HEK293 (cell line): ENCODE measurements around the gene BSCL2.

ENCODE experiments used
- CTCF ChIA-PET: fragments of 350-600 bp; formaldehyde crosslinking; extraction: SDS; loops from one replicate; lab custom pipeline; 2021; ENCODE audit warnings: antibody characterized with exemption; lab: Yijun Ruan, JAX
- POLR2A ChIA-PET: fragments of 300-600 bp; formaldehyde crosslinking; extraction: SDS; loops from one replicate; lab custom pipeline; 2020; ENCODE audit warnings: antibody characterized with exemption, inconsistent platforms; lab: Yijun Ruan, JAX
- H3K27ac ChIP-seq: fragments of 200-500 bp; sonication (Bioruptor generic); 2 replicates; pipeline ENCODE4 v1.5.1; 2014; ENCODE audit warnings: low read depth, low read length, control low read depth, inconsistent platforms; ENCODE audit errors: extremely low read depth
- H3K36me3 ChIP-seq, 2 experiments: fragments of 200-500 bp in 1 of 2; sonication (Bioruptor generic) in 1 of 2; 1 replicate in 1 of 2; 2 replicates in 1 of 2; pipeline ENCODE4 v1.5.1; 2014 to 2017; ENCODE audit warnings: inconsistent platforms in 2 of 2, low read length in 2 of 2; ENCODE audit not compliant: control insufficient read depth in 2 of 2, insufficient read depth in 1 of 2
- H3K4me1 ChIP-seq: fragments of 200-500 bp; sonication (Bioruptor generic); 2 replicates; pipeline ENCODE4 v1.5.1; 2014; ENCODE audit warnings: mild to moderate bottlenecking, low read length, inconsistent platforms; ENCODE audit not compliant: control insufficient read depth, insufficient read depth
- H3K4me3 ChIP-seq: 2 replicates; pipeline ENCODE4 v1.5.1; 2011; ENCODE audit warnings: low read depth, mild to moderate bottlenecking, control low read depth, low read length, moderate library complexity
- H3K9me3 ChIP-seq: fragments of 200-500 bp; sonication (Bioruptor generic); 2 replicates; pipeline ENCODE4 v1.5.1; 2014; ENCODE audit warnings: low read depth, low read length, inconsistent platforms; ENCODE audit not compliant: control insufficient read depth, insufficient read depth
- GFI1B ChIP-seq: fragments of 450-650 bp; formaldehyde crosslinking; IDR thresholded peaks from 2 replicates; pipeline ENCODE4 v1.5.1; 2016; ENCODE audit warnings: missing biosample characterization, missing genetic modification characterization
- HOXD13 ChIP-seq: sonication (generic); formaldehyde crosslinking; IDR thresholded peaks from 2 replicates; pipeline ENCODE4 v1.8.0; 2022; ENCODE audit warnings: missing genetic modification reagents, borderline replicate concordance
- SETDB1 ChIP-seq: IDR thresholded peaks from one replicate; pipeline ENCODE4 v1.6.1; 2017; ENCODE audit warnings: mild to moderate bottlenecking, low read length, moderate library complexity, mixed read lengths; ENCODE audit not compliant: insufficient read length
- SP2 ChIP-seq: fragments of 450-650 bp; formaldehyde crosslinking; IDR thresholded peaks from 2 replicates; pipeline ENCODE4 v1.5.1; 2016; ENCODE audit warnings: missing biosample characterization, missing genetic modification characterization
- TRIM28 ChIP-seq: IDR thresholded peaks from 2 replicates; pipeline ENCODE4 v1.6.1; 2011; ENCODE audit warnings: low read length, control low read depth, borderline replicate concordance
- ZBTB21 ChIP-seq: fragments of 450-650 bp; formaldehyde crosslinking; IDR thresholded peaks from 2 replicates; pipeline ENCODE4 v1.5.1; 2017; ENCODE audit warnings: missing biosample characterization, missing genetic modification characterization
- ZBTB7A ChIP-seq: fragments of 450-650 bp; formaldehyde crosslinking; IDR thresholded peaks from 2 replicates; pipeline ENCODE4 v1.5.1; 2016; ENCODE audit warnings: low read depth, missing biosample characterization, missing genetic modification characterization
- ZFHX2 ChIP-seq: fragments of 450-650 bp; formaldehyde crosslinking; conservative IDR thresholded peaks from 2 replicates; pipeline ENCODE4 v1.5.1; 2016; ENCODE audit warnings: missing biosample characterization, missing genetic modification characterization
- ZNF311 ChIP-seq: fragments of 450-650 bp; formaldehyde crosslinking; IDR thresholded peaks from 2 replicates; pipeline ENCODE4 v1.5.1; 2017; ENCODE audit warnings: missing biosample characterization, missing genetic modification characterization, borderline replicate concordance
- ZNF391 ChIP-seq: fragments of 450-650 bp; formaldehyde crosslinking; IDR thresholded peaks from 2 replicates; pipeline ENCODE4 v1.5.1; 2016; ENCODE audit warnings: low read depth, missing biosample characterization, missing genetic modification characterization, borderline replicate concordance
- ZNF529 ChIP-seq: fragments of 450-650 bp; formaldehyde crosslinking; IDR thresholded peaks from 2 replicates; pipeline ENCODE4 v1.5.1; 2017; ENCODE audit warnings: missing genetic modification characterization, missing biosample characterization; ENCODE audit not compliant: insufficient replicate concordance
- ZNF626 ChIP-seq: fragments of 450-650 bp; sonication (Bioruptor Pico); formaldehyde crosslinking; IDR thresholded peaks from 2 replicates; pipeline ENCODE4 v1.5.1; 2018; ENCODE audit warnings: missing biosample characterization, missing genetic modification characterization, inconsistent platforms
- ZNF664 ChIP-seq: fragments of 450-650 bp; formaldehyde crosslinking; IDR thresholded peaks from 2 replicates; pipeline ENCODE4 v1.5.1; 2016; ENCODE audit warnings: missing biosample characterization, missing genetic modification characterization
- ZSCAN16 ChIP-seq: fragments of 450-650 bp; formaldehyde crosslinking; IDR thresholded peaks from 2 replicates; pipeline ENCODE4 v1.5.1; 2016; ENCODE audit warnings: missing biosample characterization, missing genetic modification characterization
- ZSCAN30 ChIP-seq: fragments of 450-650 bp; IDR thresholded peaks from 2 replicates; pipeline ENCODE4 v1.5.1; 2018; ENCODE audit warnings: missing biosample characterization, mild to moderate bottlenecking, missing genetic modification characterization, moderate library complexity
- TF ChIP-seq, protein P1 (sequence below): fragments of 450-650 bp; formaldehyde crosslinking; IDR thresholded peaks from 2 replicates; pipeline ENCODE4 v1.5.1; 2016; ENCODE audit warnings: missing biosample characterization, missing genetic modification characterization
- TF ChIP-seq, protein P2 (sequence below): fragments of 450-650 bp; formaldehyde crosslinking; IDR thresholded peaks from 2 replicates; pipeline ENCODE4 v1.5.1; 2016; ENCODE audit warnings: missing biosample characterization, missing genetic modification characterization
- TF ChIP-seq, protein P3 (sequence below): fragments of 450-650 bp; formaldehyde crosslinking; conservative IDR thresholded peaks from 2 replicates; pipeline ENCODE4 v1.5.1; 2016; ENCODE audit warnings: low read depth, missing biosample characterization, missing genetic modification characterization
- TF ChIP-seq, protein P4 (sequence below): fragments of 450-650 bp; formaldehyde crosslinking; IDR thresholded peaks from 2 replicates; pipeline ENCODE4 v1.5.1; 2016; ENCODE audit warnings: missing biosample characterization, missing genetic modification characterization

BSCL2 gene

DNA sequence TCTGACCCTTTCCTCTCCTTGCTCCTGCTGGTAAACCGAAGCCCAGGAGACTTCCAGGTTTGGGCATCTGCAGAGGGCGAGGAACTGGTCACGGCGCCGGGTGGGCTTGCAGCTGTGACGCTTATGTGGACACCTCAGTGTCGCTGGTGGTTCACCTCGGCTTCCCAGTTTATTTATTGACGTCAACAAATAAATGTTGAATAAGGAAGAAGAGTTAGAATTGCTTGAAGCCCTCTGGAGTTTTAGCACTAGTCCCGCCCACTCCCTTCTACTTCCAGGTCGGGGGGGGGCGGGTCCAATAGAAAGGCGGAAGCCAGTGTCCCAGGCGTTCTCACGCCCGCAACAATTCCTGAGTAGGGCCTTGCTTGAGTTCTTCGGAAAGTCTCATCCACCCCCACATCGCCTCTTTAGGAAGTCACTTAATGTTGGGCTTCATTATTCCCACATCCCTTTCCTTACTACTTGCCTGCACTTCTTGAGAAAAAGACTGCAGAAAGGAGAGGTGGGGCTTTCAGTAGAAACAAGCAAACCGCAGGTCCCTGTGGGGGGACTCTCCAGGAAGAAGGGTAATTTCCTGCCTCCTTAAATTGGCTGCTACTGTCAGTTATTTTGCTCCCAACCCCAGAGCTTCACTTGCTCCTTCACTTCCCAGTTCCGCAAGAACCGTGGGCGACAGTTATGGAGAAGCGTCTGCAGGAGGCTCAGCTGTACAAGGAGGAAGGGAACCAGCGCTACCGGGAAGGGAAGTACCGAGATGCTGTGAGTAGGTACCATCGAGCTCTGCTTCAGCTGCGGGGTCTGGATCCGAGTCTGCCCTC, 21.2 kb upstream of the BSCL2 start, which contains the start of gene TTC9C (continued):
- TF ChIP-seq, protein P1, sequence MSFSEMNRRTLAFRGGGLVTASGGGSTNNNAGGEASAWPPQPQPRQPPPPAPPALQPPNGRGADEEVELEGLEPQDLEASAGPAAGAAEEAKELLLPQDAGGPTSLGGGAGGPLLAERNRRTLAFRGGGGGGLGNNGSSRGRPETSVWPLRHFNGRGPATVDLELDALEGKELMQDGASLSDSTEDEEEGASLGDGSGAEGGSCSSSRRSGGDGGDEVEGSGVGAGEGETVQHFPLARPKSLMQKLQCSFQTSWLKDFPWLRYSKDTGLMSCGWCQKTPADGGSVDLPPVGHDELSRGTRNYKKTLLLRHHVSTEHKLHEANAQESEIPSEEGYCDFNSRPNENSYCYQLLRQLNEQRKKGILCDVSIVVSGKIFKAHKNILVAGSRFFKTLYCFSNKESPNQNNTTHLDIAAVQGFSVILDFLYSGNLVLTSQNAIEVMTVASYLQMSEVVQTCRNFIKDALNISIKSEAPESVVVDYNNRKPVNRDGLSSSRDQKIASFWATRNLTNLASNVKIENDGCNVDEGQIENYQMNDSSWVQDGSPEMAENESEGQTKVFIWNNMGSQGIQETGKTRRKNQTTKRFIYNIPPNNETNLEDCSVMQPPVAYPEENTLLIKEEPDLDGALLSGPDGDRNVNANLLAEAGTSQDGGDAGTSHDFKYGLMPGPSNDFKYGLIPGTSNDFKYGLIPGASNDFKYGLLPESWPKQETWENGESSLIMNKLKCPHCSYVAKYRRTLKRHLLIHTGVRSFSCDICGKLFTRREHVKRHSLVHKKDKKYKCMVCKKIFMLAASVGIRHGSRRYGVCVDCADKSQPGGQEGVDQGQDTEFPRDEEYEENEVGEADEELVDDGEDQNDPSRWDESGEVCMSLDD (tag by site-specific recombination), result no peak
- TF ChIP-seq ZSCAN30, result 0 out of 2 replicates have a peak, but pooled peaks have one; percentile 47
- TF ChIP-seq, protein P2, sequence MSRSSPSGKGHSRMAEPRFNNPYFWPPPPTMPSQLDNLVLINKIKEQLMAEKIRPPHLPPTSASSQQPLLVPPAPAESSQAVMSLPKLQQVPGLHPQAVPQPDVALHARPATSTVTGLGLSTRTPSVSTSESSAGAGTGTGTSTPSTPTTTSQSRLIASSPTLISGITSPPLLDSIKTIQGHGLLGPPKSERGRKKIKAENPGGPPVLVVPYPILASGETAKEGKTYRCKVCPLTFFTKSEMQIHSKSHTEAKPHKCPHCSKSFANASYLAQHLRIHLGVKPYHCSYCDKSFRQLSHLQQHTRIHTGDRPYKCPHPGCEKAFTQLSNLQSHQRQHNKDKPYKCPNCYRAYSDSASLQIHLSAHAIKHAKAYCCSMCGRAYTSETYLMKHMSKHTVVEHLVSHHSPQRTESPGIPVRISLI, result no peak; the same call in 1 of the 2 replicates
- no peak for TF ChIP-seq ZNF311 (tag by site-specific recombination)
- TF ChIP-seq SP2 (tag by site-specific recombination), result peak; percentile 55; the same call in 1 of the 2 replicates

DNA sequence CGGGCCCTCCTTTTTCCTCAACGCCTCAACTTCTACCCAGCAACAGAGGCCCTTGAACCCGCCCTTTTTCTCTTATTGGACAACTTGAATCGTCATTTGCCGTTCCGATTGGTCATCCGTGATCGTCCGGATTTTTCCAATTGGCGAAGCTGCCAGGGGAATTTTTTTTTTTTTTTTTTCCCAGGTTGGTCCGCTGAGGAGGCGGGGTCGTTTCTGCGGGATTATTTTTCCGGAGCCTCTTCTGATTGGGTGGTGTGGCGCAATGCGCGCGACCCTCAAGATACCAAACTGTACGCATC, 20.6 kb upstream of the BSCL2 start:
- POLR2A ChIA-PET, result interaction anchor here (0.5 to 10.0 kb wide), 38 partner anchors 10 to 163 kb away, joined by 3 to 137 read pairs (median 7); partner anchors contain the start of genes BSCL2, C11orf98, CSKMT and EEF1G
- Histone ChIP-seq H3K9me3 (no peaks in the 10 kb centered on the region), H3K4me3 (peak overlapping the region; percentile 93), H3K36me3 (peaks cover 12 to 45% of the 10 kb centered on the region in 2 experiments; a peak in 2 of 3 replicates), H3K27ac (peak overlapping the region; percentile 98), H3K4me1 (peaks cover 4% of the 10 kb centered on the region; the same call in 1 of the 2 replicates)
- CTCF ChIA-PET, result interaction anchor here (0.5 to 1.0 kb wide), 4 partner anchors 58 to 367 kb away, joined by 3 to 5 read pairs (median 4); partner anchors contain the start of genes C11orf98 and CSKMT
- TF ChIP-seq SETDB1, result no peak
- no peak for TF ChIP-seq ZNF391 (tag by site-specific recombination)
- no peak for TF ChIP-seq HOXD13 (CRISPR knock-in tag)
- TF ChIP-seq ZSCAN16, result no peak
- TF ChIP-seq ZBTB21, result no peak
- no peak for TF ChIP-seq TRIM28
- TF ChIP-seq ZNF529 (tag by site-specific recombination), result no peak
- no peak for TF ChIP-seq ZFHX2 (tag by site-specific recombination)
- TF ChIP-seq GFI1B (tag by site-specific recombination), result no peak
- TF ChIP-seq, protein P3, sequence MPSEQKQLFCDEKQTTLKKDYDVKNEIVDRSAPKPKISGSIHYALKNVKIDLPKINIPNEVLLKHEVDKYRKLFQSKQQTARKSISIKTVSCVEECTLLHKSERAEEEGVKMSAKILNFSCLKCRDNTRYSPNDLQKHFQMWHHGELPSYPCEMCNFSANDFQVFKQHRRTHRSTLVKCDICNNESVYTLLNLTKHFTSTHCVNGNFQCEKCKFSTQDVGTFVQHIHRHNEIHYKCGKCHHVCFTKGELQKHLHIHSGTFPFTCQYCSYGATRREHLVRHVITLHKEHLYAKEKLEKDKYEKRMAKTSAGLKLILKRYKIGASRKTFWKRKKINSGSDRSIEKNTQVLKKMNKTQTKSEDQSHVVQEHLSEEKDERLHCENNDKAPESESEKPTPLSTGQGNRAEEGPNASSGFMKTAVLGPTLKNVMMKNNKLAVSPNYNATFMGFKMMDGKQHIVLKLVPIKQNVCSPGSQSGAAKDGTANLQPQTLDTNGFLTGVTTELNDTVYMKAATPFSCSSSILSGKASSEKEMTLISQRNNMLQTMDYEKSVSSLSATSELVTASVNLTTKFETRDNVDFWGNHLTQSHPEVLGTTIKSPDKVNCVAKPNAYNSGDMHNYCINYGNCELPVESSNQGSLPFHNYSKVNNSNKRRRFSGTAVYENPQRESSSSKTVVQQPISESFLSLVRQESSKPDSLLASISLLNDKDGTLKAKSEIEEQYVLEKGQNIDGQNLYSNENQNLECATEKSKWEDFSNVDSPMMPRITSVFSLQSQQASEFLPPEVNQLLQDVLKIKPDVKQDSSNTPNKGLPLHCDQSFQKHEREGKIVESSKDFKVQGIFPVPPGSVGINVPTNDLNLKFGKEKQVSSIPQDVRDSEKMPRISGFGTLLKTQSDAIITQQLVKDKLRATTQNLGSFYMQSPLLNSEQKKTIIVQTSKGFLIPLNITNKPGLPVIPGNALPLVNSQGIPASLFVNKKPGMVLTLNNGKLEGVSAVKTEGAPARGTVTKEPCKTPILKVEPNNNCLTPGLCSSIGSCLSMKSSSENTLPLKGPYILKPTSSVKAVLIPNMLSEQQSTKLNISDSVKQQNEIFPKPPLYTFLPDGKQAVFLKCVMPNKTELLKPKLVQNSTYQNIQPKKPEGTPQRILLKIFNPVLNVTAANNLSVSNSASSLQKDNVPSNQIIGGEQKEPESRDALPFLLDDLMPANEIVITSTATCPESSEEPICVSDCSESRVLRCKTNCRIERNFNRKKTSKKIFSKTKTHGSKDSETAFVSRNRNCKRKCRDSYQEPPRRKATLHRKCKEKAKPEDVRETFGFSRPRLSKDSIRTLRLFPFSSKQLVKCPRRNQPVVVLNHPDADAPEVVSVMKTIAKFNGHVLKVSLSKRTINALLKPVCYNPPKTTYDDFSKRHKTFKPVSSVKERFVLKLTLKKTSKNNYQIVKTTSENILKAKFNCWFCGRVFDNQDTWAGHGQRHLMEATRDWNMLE (tag by site-specific recombination), result no peak
- no peak for TF ChIP-seq ZNF664 (tag by site-specific recombination)
- TF ChIP-seq SP2 (tag by site-specific recombination), result peak; percentile 58
- no peak for TF ChIP-seq ZNF626 (tag by site-specific recombination)
- TF ChIP-seq, protein P4, sequence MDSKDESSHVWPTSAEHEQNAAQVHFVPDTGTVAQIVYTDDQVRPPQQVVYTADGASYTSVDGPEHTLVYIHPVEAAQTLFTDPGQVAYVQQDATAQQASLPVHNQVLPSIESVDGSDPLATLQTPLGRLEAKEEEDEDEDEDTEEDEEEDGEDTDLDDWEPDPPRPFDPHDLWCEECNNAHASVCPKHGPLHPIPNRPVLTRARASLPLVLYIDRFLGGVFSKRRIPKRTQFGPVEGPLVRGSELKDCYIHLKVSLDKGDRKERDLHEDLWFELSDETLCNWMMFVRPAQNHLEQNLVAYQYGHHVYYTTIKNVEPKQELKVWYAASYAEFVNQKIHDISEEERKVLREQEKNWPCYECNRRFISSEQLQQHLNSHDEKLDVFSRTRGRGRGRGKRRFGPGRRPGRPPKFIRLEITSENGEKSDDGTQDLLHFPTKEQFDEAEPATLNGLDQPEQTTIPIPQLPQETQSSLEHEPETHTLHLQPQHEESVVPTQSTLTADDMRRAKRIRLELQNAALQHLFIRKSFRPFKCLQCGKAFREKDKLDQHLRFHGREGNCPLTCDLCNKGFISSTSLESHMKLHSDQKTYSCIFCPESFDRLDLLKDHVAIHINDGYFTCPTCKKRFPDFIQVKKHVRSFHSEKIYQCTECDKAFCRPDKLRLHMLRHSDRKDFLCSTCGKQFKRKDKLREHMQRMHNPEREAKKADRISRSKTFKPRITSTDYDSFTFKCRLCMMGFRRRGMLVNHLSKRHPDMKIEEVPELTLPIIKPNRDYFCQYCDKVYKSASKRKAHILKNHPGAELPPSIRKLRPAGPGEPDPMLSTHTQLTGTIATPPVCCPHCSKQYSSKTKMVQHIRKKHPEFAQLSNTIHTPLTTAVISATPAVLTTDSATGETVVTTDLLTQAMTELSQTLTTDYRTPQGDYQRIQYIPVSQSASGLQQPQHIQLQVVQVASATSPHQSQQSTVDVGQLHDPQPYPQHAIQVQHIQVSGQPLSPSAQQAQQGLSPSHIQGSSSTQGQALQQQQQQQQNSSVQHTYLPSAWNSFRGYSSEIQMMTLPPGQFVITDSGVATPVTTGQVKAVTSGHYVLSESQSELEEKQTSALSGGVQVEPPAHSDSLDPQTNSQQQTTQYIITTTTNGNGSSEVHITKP (tag by site-specific recombination), result peak; percentile 96
- TF ChIP-seq, protein P1 (tag by site-specific recombination), result no peak
- TF ChIP-seq ZBTB7A (tag by site-specific recombination), result no peak
